Parathyroid adenoma (tissue), 2 donors: ENCODE results near the gene TBC1D8.

ENCODE experiments used
- H2AFZ ChIP-seq: fragments of 300-600 bp; sonication (generic); one replicate; pipeline ENCODE4 v1.7.0; 2017; ENCODE audit warnings: antibody characterized with exemption, mild to moderate bottlenecking
- H3K27ac ChIP-seq: fragments of 300-600 bp; sonication (generic); one replicate; pipeline ENCODE4 v1.7.0; 2017
- H3K27me3 ChIP-seq: fragments of 300-600 bp; sonication (generic); one replicate; pipeline ENCODE4 v1.7.0; 2017; ENCODE audit warnings: low read length; ENCODE audit not compliant: control insufficient read depth, insufficient read depth
- H3K36me3 ChIP-seq: fragments of 300-600 bp; sonication (generic); one replicate; pipeline ENCODE4 v1.7.0; 2017; ENCODE audit warnings: low read length; ENCODE audit not compliant: control insufficient read depth, insufficient read depth
- H3K4me1 ChIP-seq: fragments of 300-600 bp; sonication (generic); one replicate; pipeline ENCODE4 v1.7.0; 2017; ENCODE audit warnings: control low read depth
- H3K4me2 ChIP-seq: fragments of 300-600 bp; sonication (generic); one replicate; pipeline ENCODE4 v1.7.0; 2017; ENCODE audit warnings: low read length
- H3K4me3 ChIP-seq: fragments of 300-600 bp; sonication (generic); one replicate; pipeline ENCODE4 v1.7.0; 2017; ENCODE audit warnings: low read depth, low read length
- H3K79me2 ChIP-seq: fragments of 300-600 bp; sonication (generic); one replicate; pipeline ENCODE4 v1.7.0; 2017; ENCODE audit warnings: control low read depth
- H3K9ac ChIP-seq: fragments of 300-600 bp; sonication (generic); one replicate; pipeline ENCODE4 v1.7.0; 2017; ENCODE audit warnings: mild to moderate bottlenecking
- H3K9me3 ChIP-seq: fragments of 300-600 bp; sonication (generic); one replicate; pipeline ENCODE4 v1.7.0; 2017; ENCODE audit warnings: low read length; ENCODE audit not compliant: control insufficient read depth
- CTCF ChIP-seq: fragments of 300-600 bp; sonication (generic); IDR thresholded peaks from one replicate; pipeline ENCODE4 v1.7.0; 2017; ENCODE audit warnings: antibody characterized with exemption, mild to moderate bottlenecking
- donor health status: primary hyperparathyroidism.

Gene TBC1D8

GRCh38 chr2:101087638-101088037 lies 63.5 kb downstream of the TBC1D8 start:
- TF ChIP-seq CTCF = no peak
- Histone ChIP-seq H3K27ac (no peak overlapping the region), H3K4me1 (no peaks in the 10 kb centered on the region), H3K27me3 (no peaks in the 10 kb centered on the region), H3K4me2 (no peak overlapping the region), H3K4me3 (no peak overlapping the region), H3K79me2 (peaks cover 9% of the 10 kb centered on the region), H3K36me3 (no peaks in the 10 kb centered on the region), H2AFZ (no peak overlapping the region), H3K9me3 (no peaks in the 10 kb centered on the region), H3K9ac (no peak overlapping the region)

GRCh38 chr2:101083613-101084012 lies 67.6 kb downstream of the TBC1D8 start:
- no peak overlapping the region for H3K4me3 ChIP-seq
- H3K4me2 ChIP-seq = no peak overlapping the region
- TF ChIP-seq CTCF = no peak
- peaks cover 15% of the 10 kb centered on the region for H3K79me2 ChIP-seq
- no peaks in the 10 kb centered on the region for H3K9me3 ChIP-seq
- no peak overlapping the region for H3K9ac ChIP-seq
- no peaks in the 10 kb centered on the region for H3K27me3 ChIP-seq
- no peak overlapping the region for H3K27ac ChIP-seq
- no peaks in the 10 kb centered on the region for H3K4me1 ChIP-seq
- H3K36me3 ChIP-seq = no peaks in the 10 kb centered on the region
- H2AFZ ChIP-seq = no peak overlapping the region

DNA sequence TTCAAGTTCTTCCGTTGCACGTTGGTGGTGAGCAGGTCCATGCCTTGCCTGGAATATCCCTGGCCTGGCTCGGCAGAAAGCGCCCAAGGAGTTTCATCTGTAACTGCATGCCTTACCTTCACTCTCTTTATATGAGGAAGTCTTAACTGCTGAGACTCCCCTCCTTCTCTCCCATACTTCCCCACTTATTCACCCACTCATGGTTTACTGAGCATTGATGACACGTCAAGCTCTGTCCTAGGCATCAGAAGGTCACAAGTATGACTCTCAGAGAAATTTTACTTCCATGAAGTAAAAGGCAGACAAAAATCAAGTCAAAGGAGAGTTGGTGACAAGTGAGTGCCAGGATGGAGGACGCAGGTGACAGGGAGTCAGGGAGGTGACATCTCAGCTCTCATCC lies 68.2 kb downstream of the TBC1D8 start:
- no peak overlapping the region for H3K4me2 ChIP-seq
- H3K9ac ChIP-seq = no peak overlapping the region
- H3K27me3 ChIP-seq = no peaks in the 10 kb centered on the region
- TF ChIP-seq CTCF = no peak
- H3K27ac ChIP-seq = no peak overlapping the region
- H3K4me3 ChIP-seq = no peak overlapping the region
- H2AFZ ChIP-seq = no peak overlapping the region
- no peaks in the 10 kb centered on the region for H3K36me3 ChIP-seq
- no peaks in the 10 kb centered on the region for H3K4me1 ChIP-seq
- H3K79me2 ChIP-seq = peaks cover 15% of the 10 kb centered on the region
- no peaks in the 10 kb centered on the region for H3K9me3 ChIP-seq

GRCh38 chr2:101081375-101081907 lies 69.7 kb downstream of the TBC1D8 start:
- no peaks in the 10 kb centered on the region for H3K9me3 ChIP-seq

More at GRCh38 chr2:101081375-101081907, 69.7 kb downstream of the TBC1D8 start:
- TF ChIP-seq CTCF = no peak
- Histone ChIP-seq H3K9ac (no peak overlapping the region), H3K4me3 (no peak overlapping the region), H3K79me2 (peaks cover 15% of the 10 kb centered on the region), H3K4me1 (no peaks in the 10 kb centered on the region), H3K27ac (no peak overlapping the region), H3K4me2 (no peak overlapping the region), H3K36me3 (no peaks in the 10 kb centered on the region), H2AFZ (no peak overlapping the region), H3K27me3 (no peaks in the 10 kb centered on the region)
